HepG2 (cell line): ENCODE results near the gene ACBD5. TPM values are rescaled to one million over a fixed set of nuclear protein-coding genes. Genes with fewer than 3 reads are reported as not detected.

ENCODE experiments used
- ATF2 ChIP-seq: sonication (generic); formaldehyde crosslinking; IDR thresholded peaks from 2 replicates; pipeline ENCODE4 v1.4.0; 2020; ENCODE audit warnings: missing genetic modification reagents
- HOXA3 ChIP-seq: sonication (generic); formaldehyde crosslinking; IDR thresholded peaks from 2 replicates; pipeline ENCODE4 v1.5.0; 2020; ENCODE audit warnings: missing genetic modification reagents
- KDM2A ChIP-seq: sonication (generic); formaldehyde crosslinking; IDR thresholded peaks from 2 replicates; pipeline ENCODE4 v1.4.0; 2020; ENCODE audit warnings: low read depth, missing genetic modification reagents, borderline replicate concordance
- KIAA2018 ChIP-seq: sonication (generic); formaldehyde crosslinking; IDR thresholded peaks from 2 replicates; pipeline ENCODE4 v1.5.0; 2020; ENCODE audit warnings: mild to moderate bottlenecking, missing genetic modification reagents, borderline replicate concordance
- MAX ChIP-seq: IDR thresholded peaks from 2 replicates; pipeline ENCODE4 v1.6.1; 2012; ENCODE audit warnings: inconsistent platforms
- PBX3 ChIP-seq: sonication (generic); formaldehyde crosslinking; IDR thresholded peaks from 2 replicates; pipeline ENCODE4 v1.8.1; 2023; ENCODE audit warnings: missing genetic modification reagents, inconsistent platforms, borderline replicate concordance
- RARG ChIP-seq: sonication (generic); formaldehyde crosslinking; IDR thresholded peaks from 2 replicates; pipeline ENCODE4 v1.4.0; 2020; ENCODE audit warnings: low read depth, mild to moderate bottlenecking, missing genetic modification reagents
- SP2 ChIP-seq: sonication (generic); formaldehyde crosslinking; IDR thresholded peaks from 2 replicates; pipeline ENCODE4 v1.5.1; 2020; ENCODE audit warnings: mild to moderate bottlenecking, missing genetic modification reagents
- YEATS2 ChIP-seq: sonication (generic); formaldehyde crosslinking; IDR thresholded peaks from 2 replicates; pipeline ENCODE4 v1.4.0; 2020; ENCODE audit warnings: missing genetic modification reagents, borderline replicate concordance
- ZBTB39 ChIP-seq: sonication (generic); formaldehyde crosslinking; IDR thresholded peaks from 2 replicates; pipeline ENCODE4 v1.5.0; 2020; ENCODE audit warnings: missing genetic modification reagents
- ZNF329 ChIP-seq: sonication (generic); formaldehyde crosslinking; IDR thresholded peaks from 2 replicates; pipeline ENCODE4 v1.9.0; 2021; ENCODE audit warnings: low read depth, mild to moderate bottlenecking, missing genetic modification reagents
- ZNF367 ChIP-seq: sonication (generic); formaldehyde crosslinking; IDR thresholded peaks from 2 replicates; pipeline ENCODE4 v1.4.0; 2020; ENCODE audit warnings: missing genetic modification reagents, borderline replicate concordance
- ZNF468 ChIP-seq: sonication (generic); formaldehyde crosslinking; IDR thresholded peaks from 2 replicates; pipeline ENCODE4 v1.8.0; 2022; ENCODE audit warnings: mild to moderate bottlenecking, moderate library complexity, missing genetic modification reagents
- ZNF749 ChIP-seq: sonication (generic); formaldehyde crosslinking; IDR thresholded peaks from 2 replicates; pipeline ENCODE4 v1.8.0; 2022; ENCODE audit warnings: mild to moderate bottlenecking, missing genetic modification reagents, moderate library complexity, borderline replicate concordance
- polyA plus RNA-seq, 8 experiments: library from polyadenylated mRNA; depleted of rRNA in 3 of 8; stranded (reverse) in 7 of 8; unstranded in 1 of 8; fragments of >200 nt; fragmentation: Illumina TruSeq in 4 of 8; extraction: Trizol in 4 of 8; gene quantifications; 2 replicates each; pipeline versions ENCODE4 v1.2.1 to v1.2.3, GENCODE V29; 2011 to 2016; ENCODE audit warnings: low read depth in 4 of 8, missing spikeins in 1 of 8, mixed read lengths in 1 of 8; ENCODE audit not compliant: insufficient read depth in 1 of 8
- total RNA-seq, 5 experiments: library from RNA; depleted of rRNA; stranded (reverse); fragments of >200 nt; fragmentation: Illumina TruSeq; extraction: Trizol; gene quantifications; 2 replicates each; pipeline ENCODE4 v1.2.3, GENCODE V29; 2016; ENCODE audit warnings: low read depth in 1 of 5

ACBD5 gene
- total and polyA plus RNA-seq, 2 of the 13 experiments (the other 11 are each of a cell fraction or from before 2014, with no cell fraction given), result 10.3 to 14.8 TPM

- TF ChIP-seq KDM2A (peak; percentile 78; the same call in 1 of the 2 replicates), ZBTB39 (CRISPR knock-in tag) (no peak), PBX3 (CRISPR knock-in tag) (0 out of 2 replicates have a peak, but pooled peaks have one; percentile 11), MAX (peak; percentile 69), SP2 (CRISPR knock-in tag) (peak; percentile 36), ZNF749 (CRISPR knock-in tag) (peak; percentile 26; the same call in 1 of the 2 replicates), ZNF367 (CRISPR knock-in tag) (peak; percentile 63; the same call in 1 of the 2 replicates), ATF2 (CRISPR knock-in tag) (0 out of 2 replicates have a peak, but pooled peaks have one; percentile 50), RARG (CRISPR knock-in tag) (no peak), KIAA2018 (CRISPR knock-in tag) (no peak), HOXA3 (CRISPR knock-in tag) (peak; percentile 73), YEATS2 (CRISPR knock-in tag) (peak; percentile 48; the same call in 1 of the 2 replicates), ZNF468 (CRISPR knock-in tag) (0 out of 2 replicates have a peak, but pooled peaks have one; percentile 24), ZNF329 (CRISPR knock-in tag) (0 out of 2 replicates have a peak, but pooled peaks have one; percentile 31)
Measured at GRCh38 chr10:27240212-27241009, at the start of gene ACBD5 (continued).
